ENCODE results near the gene GLUD1.

GRCh38 chr10:87038786-87039185, 55.9 kb downstream of the GLUD1 start:
- TF ChIP-seq, protein P1, sequence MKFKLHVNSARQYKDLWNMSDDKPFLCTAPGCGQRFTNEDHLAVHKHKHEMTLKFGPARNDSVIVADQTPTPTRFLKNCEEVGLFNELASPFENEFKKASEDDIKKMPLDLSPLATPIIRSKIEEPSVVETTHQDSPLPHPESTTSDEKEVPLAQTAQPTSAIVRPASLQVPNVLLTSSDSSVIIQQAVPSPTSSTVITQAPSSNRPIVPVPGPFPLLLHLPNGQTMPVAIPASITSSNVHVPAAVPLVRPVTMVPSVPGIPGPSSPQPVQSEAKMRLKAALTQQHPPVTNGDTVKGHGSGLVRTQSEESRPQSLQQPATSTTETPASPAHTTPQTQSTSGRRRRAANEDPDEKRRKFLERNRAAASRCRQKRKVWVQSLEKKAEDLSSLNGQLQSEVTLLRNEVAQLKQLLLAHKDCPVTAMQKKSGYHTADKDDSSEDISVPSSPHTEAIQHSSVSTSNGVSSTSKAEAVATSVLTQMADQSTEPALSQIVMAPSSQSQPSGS (tag by site-specific recombination; IDR thresholded peaks at IDR 0.05; ENCODE audit: low read depth), result no peak
- no peak for TF ChIP-seq ZNF558 (tag by site-specific recombination; IDR thresholded peaks at IDR 0.05)
- no peak for TF ChIP-seq CTCF (tag by site-specific recombination; IDR thresholded peaks at IDR 0.05)
- no peak for TF ChIP-seq ZNF292 (tag by site-specific recombination; IDR thresholded peaks at IDR 0.05; ENCODE audit: borderline replicate concordance, low read depth)
- no peak for TF ChIP-seq ZNF184 (tag by site-specific recombination; IDR thresholded peaks at IDR 0.05)
- TF ChIP-seq, protein P2, sequence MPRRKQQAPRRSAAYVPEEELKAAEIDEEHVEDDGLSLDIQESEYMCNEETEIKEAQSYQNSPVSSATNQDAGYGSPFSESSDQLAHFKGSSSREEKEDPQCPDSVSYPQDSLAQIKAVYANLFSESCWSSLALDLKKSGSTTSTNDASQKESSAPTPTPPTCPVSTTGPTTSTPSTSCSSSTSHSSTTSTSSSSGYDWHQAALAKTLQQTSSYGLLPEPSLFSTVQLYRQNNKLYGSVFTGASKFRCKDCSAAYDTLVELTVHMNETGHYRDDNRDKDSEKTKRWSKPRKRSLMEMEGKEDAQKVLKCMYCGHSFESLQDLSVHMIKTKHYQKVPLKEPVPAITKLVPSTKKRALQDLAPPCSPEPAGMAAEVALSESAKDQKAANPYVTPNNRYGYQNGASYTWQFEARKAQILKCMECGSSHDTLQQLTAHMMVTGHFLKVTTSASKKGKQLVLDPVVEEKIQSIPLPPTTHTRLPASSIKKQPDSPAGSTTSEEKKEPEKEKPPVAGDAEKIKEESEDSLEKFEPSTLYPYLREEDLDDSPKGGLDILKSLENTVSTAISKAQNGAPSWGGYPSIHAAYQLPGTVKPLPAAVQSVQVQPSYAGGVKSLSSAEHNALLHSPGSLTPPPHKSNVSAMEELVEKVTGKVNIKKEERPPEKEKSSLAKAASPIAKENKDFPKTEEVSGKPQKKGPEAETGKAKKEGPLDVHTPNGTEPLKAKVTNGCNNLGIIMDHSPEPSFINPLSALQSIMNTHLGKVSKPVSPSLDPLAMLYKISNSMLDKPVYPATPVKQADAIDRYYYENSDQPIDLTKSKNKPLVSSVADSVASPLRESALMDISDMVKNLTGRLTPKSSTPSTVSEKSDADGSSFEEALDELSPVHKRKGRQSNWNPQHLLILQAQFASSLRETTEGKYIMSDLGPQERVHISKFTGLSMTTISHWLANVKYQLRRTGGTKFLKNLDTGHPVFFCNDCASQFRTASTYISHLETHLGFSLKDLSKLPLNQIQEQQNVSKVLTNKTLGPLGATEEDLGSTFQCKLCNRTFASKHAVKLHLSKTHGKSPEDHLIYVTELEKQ (tag by site-specific recombination; IDR thresholded peaks at IDR 0.05; ENCODE audit: borderline replicate concordance), result no peak
- TF ChIP-seq, protein P3, sequence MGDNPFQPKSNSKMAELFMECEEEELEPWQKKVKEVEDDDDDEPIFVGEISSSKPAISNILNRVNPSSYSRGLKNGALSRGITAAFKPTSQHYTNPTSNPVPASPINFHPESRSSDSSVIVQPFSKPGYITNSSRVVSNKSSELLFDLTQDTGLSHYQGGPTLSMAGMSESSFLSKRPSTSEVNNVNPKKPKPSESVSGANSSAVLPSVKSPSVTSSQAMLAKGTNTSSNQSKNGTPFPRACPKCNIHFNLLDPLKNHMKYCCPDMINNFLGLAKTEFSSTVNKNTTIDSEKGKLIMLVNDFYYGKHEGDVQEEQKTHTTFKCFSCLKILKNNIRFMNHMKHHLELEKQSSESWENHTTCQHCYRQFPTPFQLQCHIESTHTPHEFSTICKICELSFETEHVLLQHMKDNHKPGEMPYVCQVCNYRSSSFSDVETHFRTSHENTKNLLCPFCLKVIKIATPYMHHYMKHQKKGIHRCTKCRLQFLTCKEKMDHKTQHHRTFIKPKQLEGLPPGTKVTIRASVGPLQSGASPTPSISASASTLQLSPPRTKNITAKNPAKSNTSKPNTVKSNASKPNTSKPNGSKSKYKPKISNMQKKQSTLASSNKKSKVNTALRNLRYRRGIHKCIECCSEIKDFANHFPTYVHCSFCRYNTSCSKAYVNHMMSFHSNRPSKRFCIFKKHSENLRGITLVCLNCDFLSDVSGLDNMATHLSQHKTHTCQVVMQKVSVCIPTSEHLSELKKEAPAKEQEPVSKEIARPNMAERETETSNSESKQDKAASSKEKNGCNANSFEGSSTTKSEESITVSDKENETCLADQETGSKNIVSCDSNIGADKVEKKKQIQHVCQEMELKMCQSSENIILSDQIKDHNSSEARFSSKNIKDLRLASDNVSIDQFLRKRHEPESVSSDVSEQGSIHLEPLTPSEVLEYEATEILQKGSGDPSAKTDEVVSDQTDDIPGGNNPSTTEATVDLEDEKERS (tag by site-specific recombination; IDR thresholded peaks at IDR 0.05), result no peak
- TF ChIP-seq MEIS1 (CRISPR knock-in tag; IDR thresholded peaks at IDR 0.05; ENCODE audit: borderline replicate concordance), result no peak
- no peak for TF ChIP-seq ZNF501 (tag by site-specific recombination; IDR thresholded peaks at IDR 0.05)
- TF ChIP-seq ZNF350 (tag by site-specific recombination; IDR thresholded peaks at IDR 0.05), result no peak
- no peak for TF ChIP-seq ZNF529 (tag by site-specific recombination; IDR thresholded peaks at IDR 0.05; ENCODE audit: insufficient replicate concordance)
- no peak for TF ChIP-seq GLI4 (tag by site-specific recombination; IDR thresholded peaks at IDR 0.05)
- no peak for TF ChIP-seq ZNF324 (tag by site-specific recombination; IDR thresholded peaks at IDR 0.05)
